ENCODE data around the gene FAM221A.

DNA sequence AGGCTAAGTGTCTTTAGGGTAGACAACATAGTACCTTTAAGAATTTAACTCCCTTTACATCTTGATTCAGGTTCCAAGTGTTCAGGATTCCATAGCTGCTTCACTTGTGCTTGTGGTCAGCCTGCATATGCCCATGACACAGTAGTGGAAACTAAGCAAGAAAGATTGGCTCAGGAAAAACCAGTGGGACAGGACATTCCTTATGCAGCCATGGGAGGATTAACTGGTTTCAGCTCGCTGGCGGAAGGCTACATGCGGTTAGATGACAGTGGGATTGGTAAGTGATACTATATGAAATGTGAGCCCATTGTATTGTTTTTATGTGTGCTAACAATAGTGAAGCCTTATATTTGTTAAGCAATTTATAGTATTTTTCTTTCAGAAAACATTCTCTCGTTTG is 11.3 kb downstream of the FAM221A start:
- no peak for TF ChIP-seq EZH2 (IDR thresholded peaks at IDR 0.05; ENCODE audit: borderline replicate concordance, insufficient read depth, low read length, poor library complexity, severe bottlenecking)
- no peak for TF ChIP-seq POLR2AphosphoS5 (IDR thresholded peaks at IDR 0.05)
- TF ChIP-seq, protein P1, sequence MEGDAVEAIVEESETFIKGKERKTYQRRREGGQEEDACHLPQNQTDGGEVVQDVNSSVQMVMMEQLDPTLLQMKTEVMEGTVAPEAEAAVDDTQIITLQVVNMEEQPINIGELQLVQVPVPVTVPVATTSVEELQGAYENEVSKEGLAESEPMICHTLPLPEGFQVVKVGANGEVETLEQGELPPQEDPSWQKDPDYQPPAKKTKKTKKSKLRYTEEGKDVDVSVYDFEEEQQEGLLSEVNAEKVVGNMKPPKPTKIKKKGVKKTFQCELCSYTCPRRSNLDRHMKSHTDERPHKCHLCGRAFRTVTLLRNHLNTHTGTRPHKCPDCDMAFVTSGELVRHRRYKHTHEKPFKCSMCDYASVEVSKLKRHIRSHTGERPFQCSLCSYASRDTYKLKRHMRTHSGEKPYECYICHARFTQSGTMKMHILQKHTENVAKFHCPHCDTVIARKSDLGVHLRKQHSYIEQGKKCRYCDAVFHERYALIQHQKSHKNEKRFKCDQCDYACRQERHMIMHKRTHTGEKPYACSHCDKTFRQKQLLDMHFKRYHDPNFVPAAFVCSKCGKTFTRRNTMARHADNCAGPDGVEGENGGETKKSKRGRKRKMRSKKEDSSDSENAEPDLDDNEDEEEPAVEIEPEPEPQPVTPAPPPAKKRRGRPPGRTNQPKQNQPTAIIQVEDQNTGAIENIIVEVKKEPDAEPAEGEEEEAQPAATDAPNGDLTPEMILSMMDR (IDR thresholded peaks at IDR 0.05; ENCODE audit: poor library complexity, severe bottlenecking), result no peak
- TF ChIP-seq TAF1 (IDR thresholded peaks at IDR 0.05; ENCODE audit: low read depth), result no peak
- TF ChIP-seq EP300 (conservative IDR thresholded peaks at IDR 0.05; ENCODE audit: poor library complexity, severe bottlenecking), result no peak
- no peak for TF ChIP-seq RAD21 (conservative IDR thresholded peaks at IDR 0.05)

All from neural cell (in vitro differentiated cells).